ENCODE measurements around the gene HACD1.

Gene HACD1

GRCh38 chr10:17617031-17617911, at the start of gene HACD1:
Gene HACD1 (minus strand): TSS chr10:17617374. CDS start chr10:17617339, 35 bp downstream.
- DNase-seq (ENCODE audit: low read depth in 2 of 2): peak in 1 of 2 experiments; percentile 18

GRCh38 chr10:17665747-17666146, 48.6 kb upstream of the HACD1 start:
- DNase-seq (ENCODE audit: low read depth in 2 of 2): peak; percentile 63 to 70

- no peak for DNase-seq (ENCODE audit: low read depth in 2 of 2)
These were observed 46.3 kb upstream of the HACD1 start for GRCh38 chr10:17663450-17663849.

DNA sequence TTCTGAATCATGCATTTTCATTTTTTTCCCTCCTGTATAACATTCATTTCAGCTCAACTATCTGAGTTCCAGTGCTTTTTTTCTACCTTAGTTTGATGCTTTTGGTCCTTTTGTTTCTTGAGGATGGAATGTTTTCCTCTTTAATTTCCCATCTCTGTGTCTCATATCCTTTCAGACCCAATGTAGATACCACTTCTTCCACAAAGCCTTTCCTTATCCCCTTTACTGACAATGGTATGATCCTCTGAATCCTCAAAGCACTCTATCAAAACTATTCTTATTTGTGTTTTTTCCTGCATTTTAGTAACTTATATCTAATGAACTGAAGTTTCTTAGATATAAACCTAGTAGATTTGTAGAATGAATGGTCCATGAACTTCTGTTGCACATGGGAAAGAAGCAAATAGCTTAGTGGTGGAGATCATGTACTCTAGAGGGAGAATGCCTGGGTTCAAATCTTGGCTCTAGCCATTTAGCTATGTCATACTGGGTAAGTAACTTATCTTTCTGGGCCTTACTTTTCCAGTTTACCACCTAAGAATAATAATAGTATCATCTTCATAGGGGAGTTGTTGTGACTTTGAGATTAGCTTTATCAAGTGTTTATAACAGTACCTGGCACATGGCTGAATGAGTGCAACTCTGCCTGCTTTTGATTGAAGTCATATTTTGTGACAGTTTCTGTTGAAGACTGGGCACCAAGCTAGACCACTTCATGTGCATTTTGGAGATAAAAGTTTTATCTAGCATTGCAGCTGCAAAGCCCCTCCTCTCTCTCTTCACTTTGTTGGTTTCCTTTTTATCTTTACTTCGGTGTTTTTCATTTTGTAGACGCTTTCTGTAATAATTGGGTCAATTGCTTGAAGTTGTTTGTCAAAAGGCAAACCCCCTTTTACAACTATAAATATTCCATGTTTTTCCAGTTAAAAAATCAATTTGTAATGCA, 45.3 kb upstream of the HACD1 start:
- no peak for DNase-seq (ENCODE audit: low read depth in 2 of 2)

DNA sequence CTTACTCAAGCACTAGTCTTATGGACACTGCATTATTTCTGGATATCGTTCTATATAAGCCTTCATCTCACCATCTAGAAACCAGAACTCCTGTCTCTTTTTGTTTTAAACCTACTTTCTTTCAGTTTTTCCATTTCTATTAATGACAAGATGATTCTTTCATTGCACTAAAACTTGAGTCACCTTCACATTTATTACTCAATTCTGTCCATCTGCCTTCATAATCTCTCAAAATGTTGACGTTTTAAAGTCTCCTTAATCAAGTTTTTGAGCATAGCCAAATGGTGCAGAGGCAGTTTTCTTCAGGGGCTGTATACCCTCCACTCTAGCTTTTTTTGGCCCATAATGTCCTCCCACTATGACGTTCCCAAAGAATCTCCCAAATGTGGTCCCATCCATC, 44.3 kb upstream of the HACD1 start:
- DNase-seq (ENCODE audit: low read depth in 2 of 2): no peak

DNA sequence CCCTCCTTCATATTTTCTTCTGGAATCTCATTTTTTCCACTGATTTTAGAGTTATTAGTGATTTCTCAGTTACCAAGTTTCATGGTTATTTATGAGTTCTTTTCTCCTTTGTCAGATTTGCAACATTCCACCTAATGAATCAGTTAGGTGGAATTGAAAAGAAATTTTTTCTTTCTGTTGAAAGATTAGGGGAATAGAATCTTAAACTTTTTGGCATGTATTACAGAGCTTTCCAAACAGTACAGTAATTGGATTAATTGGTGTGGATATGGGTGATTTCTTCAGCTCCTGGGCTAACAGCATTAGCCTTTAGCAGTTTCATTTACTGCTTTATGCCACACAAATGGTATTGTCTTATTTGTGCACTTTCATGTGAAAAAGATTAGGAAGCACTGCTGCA, 43.7 kb upstream of the HACD1 start:
- DNase-seq (ENCODE audit: low read depth in 2 of 2): no peak

GRCh38 chr10:17659365-17659764, 42.2 kb upstream of the HACD1 start:
- DNase-seq (ENCODE audit: low read depth in 2 of 2): no peak

DNA sequence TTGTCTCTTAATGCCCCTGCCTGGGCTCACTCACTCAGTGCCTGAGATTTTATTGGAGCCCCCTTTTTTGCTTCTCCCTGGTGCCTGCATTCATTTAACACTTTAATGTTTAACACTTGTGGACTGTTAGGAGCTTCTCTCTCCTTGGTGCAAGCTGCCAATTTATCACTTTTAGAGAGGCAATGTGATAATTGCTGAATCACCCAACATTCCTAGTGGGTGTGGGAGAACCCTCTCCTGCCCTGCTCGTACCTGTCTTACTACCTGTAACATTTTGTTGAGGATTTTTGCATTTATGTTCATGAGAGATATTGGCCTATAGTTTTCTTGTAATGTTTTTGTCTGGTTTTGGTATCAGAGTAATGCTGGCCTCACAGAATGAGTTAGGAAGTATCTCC, 39.9 kb upstream of the HACD1 start:
- DNase-seq (ENCODE audit: low read depth in 2 of 2): no peak

DNA sequence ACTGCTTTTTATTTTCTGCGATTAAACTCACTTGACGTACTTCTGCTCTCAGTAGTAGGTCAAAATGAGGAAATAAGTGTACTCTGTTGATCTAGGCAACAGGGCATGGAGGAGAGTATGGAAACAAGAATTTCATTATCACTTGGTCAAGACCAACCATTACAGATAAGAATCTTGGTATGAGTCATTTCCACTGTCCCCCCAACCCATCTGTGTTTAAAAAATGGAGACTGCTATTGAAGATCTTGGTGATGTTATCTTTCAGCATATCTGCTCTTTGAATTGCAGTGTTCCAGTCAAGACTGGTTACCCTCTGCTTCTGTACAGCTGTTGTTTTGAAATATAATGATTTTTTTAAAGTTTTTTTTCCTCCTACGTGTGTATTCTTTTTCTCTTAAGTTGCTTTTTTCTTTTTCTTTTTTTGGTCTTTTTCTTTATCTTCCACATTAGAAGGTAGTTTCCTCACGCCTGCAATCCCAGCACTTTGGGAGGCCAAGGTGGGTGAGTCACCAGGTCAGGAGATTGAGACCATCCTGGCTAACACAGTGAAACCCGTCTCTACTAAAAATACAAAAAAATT, 38.5 kb upstream of the HACD1 start:
- DNase-seq (ENCODE audit: low read depth in 2 of 2): no peak

DNA sequence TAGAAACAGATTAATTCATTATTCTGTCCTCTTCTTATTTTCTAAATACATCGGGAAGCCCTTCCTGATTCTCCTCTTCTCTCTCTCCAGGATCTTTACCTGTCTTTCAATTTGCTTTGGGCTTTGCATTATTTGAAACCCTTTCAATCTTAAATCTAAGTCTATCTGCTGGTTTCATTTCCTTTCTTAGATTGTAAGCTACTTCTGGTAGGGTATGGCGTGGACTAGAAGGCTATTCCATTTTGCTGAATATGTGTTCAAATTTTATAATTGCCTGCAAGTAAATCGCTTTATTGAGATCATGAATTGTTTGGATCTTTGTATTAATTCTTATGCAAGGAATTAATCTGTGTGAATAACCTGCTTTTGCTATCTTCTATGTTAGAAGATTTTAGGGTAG, 37.8 kb upstream of the HACD1 start:
- no peak for DNase-seq (ENCODE audit: low read depth in 2 of 2)

DNA sequence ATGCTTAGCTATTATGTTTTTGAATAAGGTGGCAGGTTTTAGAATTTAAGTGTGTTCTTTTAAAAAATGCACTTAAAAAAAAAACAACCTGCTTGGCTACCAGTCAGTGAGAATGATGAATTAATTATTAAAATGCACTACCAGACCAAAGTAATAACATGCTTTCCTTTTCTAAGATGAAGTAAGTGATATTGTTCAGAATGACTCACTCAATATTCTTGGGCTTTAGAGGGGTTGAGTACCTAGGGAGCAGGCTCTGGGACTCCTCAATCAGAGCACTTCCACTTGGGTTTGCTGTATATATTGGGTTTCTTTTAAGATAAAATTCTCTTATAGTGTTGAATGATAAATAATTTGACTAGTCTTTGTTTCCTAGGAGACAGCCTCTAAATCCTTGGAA, 35.4 kb upstream of the HACD1 start:
- DNase-seq (ENCODE audit: low read depth in 2 of 2): no peak

DNA sequence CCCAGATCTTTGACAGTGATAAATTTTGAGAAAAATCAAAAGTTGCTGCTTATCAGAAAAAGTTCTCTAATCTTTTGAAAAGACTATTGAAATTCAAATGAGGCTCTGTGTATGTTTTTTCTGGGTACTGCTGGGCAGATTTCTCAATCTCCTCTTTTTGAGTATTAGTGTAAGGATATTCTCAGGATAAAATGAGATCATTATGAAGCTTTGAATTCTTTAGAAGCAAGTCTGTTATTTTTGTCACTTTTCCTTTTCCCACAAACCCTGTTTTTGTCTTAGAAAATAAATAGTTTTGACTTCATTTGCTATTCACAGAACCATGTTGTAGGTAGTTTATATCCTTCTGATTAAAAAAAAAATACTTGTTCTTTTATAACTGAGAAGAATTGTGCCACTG, 34.7 kb upstream of the HACD1 start:
- no peak for DNase-seq (ENCODE audit: low read depth in 2 of 2)

- no peak for DNase-seq (ENCODE audit: low read depth in 2 of 2)
These were observed 33.2 kb upstream of the HACD1 start for GRCh38 chr10:17650416-17650815.

DNA sequence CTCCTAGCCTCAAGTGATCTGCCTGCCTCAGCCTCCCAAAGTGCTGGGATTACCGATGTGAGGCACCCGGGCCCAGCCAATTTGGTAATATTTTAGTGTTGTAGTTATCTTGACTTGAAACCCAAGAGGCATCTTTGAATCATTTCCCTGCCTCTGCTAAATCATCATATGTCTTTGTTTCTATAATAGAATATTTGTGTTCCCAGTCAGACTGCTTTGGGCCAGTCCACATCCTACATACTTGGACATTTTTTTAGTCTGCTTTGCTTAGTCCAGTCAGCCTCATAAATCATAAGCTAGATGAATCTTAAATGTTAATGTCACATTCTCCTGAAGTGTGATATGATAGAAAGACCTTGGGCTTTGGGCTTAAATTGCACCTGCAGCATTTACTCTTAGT, 32.7 kb upstream of the HACD1 start:
- DNase-seq (ENCODE audit: low read depth in 2 of 2): no peak

DNA sequence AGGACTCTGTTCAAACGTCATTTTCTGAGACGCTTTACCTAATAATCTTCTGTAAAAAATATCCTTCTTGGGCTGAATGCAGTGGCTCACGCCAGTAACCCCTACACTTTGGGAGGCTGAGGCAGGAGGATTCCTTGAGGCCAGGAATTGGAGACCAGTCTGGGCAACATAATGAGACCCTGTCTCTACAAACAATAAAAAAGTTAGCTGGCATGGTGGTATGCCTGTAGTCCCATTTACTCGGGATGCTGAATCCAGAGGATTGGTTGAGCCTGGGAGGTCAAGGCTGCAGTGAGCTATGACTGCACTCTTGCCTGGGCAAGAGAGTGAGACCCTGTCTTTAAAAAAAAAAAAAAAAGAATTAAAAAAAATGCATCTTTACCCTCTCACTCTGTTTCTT, 31.9 kb upstream of the HACD1 start:
- DNase-seq (ENCODE audit: low read depth in 2 of 2): no peak

DNA sequence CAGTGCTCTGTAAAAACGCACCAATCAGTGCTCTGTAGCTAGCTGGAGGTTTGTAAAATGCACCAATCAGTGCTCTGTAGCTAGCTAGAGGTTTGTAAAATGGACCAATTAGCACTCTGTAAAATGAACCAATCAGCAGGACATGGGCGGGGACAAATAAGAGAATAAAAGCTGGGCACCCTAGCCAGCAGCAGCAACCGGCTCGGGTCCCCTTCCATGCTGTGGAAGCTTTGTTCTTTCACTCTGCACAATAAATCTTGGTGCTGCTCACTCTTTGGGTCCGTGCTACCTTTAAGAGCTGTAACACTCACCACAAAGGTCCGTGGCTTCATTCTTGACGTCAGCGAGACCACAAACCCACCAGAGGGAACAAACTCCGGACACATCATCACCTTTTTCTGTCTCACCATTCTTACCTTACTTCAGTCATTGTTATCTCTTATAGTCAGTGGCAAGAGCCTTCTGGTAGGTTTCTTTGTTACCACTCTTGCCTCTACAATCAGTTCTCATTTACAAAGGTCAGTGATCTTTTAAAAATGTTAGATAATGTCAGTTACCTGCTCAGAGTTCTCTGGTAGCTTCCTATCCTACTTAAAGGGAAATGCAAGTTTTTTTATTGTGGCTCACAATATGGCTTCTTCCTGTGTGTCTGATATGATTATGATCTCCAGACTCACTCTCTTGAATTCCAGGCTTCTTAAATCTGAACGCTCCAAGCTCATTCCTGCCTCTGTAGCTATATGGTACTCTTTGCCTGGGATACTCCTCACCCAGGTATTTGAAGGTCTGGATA, 31.3 kb upstream of the HACD1 start:
- DNase-seq (ENCODE audit: low read depth in 2 of 2): no peak

DNA sequence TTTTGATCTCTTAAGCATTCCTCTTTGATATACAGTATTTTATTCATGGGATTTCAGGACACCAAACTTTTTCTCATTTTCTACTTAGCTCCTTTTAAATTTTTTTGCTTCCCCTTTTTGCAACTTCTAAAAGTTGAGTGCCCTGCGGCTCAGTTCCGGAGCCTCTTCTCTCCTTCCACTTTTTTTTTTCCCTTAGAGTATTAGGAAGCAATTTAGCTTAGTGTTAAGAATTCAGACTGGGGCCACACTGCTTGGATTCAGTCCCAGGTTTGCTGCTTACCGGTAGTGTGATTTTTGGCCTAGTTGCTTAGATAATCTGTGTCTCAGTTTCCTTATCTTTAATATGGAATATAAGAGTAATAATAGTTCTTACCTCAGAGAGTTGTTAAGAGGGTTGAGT, 30.2 kb upstream of the HACD1 start:
- no peak for DNase-seq (ENCODE audit: low read depth in 2 of 2)

GRCh38 chr10:17645621-17646345, 28.6 kb upstream of the HACD1 start:
- DNase-seq (ENCODE audit: low read depth in 2 of 2): no peak

DNA sequence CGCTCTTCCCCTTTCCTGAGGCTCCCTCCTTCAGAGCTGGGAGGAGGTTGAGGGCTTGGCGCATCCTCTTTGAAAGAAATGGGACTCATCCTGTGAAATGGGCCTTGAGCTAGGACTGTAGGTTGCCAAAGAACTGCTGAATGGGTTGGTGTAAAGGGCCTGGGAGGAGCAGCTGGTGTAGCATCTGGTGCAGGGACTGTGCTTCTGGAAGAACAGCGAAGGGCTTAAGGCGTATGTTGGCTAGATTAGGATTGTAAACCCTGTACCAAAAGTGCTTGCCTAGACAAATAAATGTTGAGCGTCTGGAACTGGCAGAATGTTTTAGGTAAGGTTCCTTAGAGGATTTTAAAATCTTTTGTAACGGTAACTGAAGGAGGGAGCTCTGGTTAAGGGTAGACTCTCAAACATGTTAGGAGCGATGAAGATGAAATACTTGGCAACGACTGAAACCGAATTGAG, 27.3 kb upstream of the HACD1 start:
- no peak for DNase-seq (ENCODE audit: low read depth in 2 of 2)

GRCh38 chr10:17643755-17644484, 26.7 kb upstream of the HACD1 start, which contains the start of gene STAM:
Gene STAM (plus strand): TSS chr10:17644151. CDS start chr10:17644340, 189 bp downstream.
- DNase-seq (ENCODE audit: low read depth in 2 of 2): peak; percentile 82 to 87

All from fibroblast of skin of left biceps (primary cell).